GM04504 (cell line): ENCODE measurements around the gene NXF1.
"Not testable (repeated sequence)": the region's sequence is repeated elsewhere in the genome, so short reads cannot be mapped to it uniquely, and the experiment has no call there.

Source experiments
- DNase-seq: peaks from one replicate; pipeline ENCODE4 v3.0.0-alpha.2; 2012; ENCODE audit warnings: low read depth

NXF1 gene

GRCh38 chr11:62787005-62787759 is 18.1 kb downstream of the NXF1 start, which contains the start of gene TMEM179B:
TMEM179B (plus strand) TSS chr11:62787402; CDS start chr11:62787432, 30 bp downstream.
- DNase-seq: peak; percentile 94

- peak; percentile 69 for DNase-seq
Measured at GRCh38 chr11:62786318-62787004, 18.8 kb downstream of the NXF1 start.

GRCh38 chr11:62782753-62783152 is 22.5 kb downstream of the NXF1 start:
- DNase-seq: no peak

GRCh38 chr11:62778441-62778840 is 26.8 kb downstream of the NXF1 start:
- no peak for DNase-seq

- no peak for DNase-seq
Measured at GRCh38 chr11:62777389-62777788, 27.9 kb downstream of the NXF1 start.

- no peak for DNase-seq
Measured at GRCh38 chr11:62775646-62776045, 29.6 kb downstream of the NXF1 start.

GRCh38 chr11:62774407-62774806 is 30.8 kb downstream of the NXF1 start:
- DNase-seq: no peak

GRCh38 chr11:62771144-62772021 is 33.9 kb downstream of the NXF1 start, which contains the start of gene TAF6L:
TAF6L (plus strand) TSS chr11:62771396; CDS start chr11:62775784, 4,388 bp downstream.
- DNase-seq: peak; percentile 92

- DNase-seq: no peak
Measured at GRCh38 chr11:62770778-62771143, 34.5 kb downstream of the NXF1 start.

GRCh38 chr11:62760867-62761227 is 44.4 kb downstream of the NXF1 start:
- not testable (repeated sequence) for DNase-seq

- DNase-seq: no peak
Measured at GRCh38 chr11:62757846-62758788, 47.1 kb downstream of the NXF1 start.

GRCh38 chr11:62755086-62755615 is 50.1 kb downstream of the NXF1 start:
- DNase-seq: no peak

- DNase-seq: peak; percentile 99
Measured at GRCh38 chr11:62753736-62754603, 51.3 kb downstream of the NXF1 start, which contains the start of gene ZBTB3. ZBTB3 (minus strand) TSS chr11:62754160; CDS start chr11:62753664, 496 bp downstream.

GRCh38 chr11:62752994-62753735 is 52.1 kb downstream of the NXF1 start:
- no peak for DNase-seq

- no peak for DNase-seq
Measured at GRCh38 chr11:62752177-62752785, 53.0 kb downstream of the NXF1 start.

- DNase-seq: not testable (repeated sequence)
Measured at GRCh38 chr11:62749931-62750330, 55.3 kb downstream of the NXF1 start.

GRCh38 chr11:62747475-62748160 is 57.6 kb downstream of the NXF1 start:
- DNase-seq: no peak
